Loucy (cell line): Measurements from ENCODE around the gene MMP24OS.

Experiments used
- H2AFZ ChIP-seq: fragments of 200-600 bp; sonication (generic); 2 replicates; pipeline ENCODE4 v1.6.0; 2016; ENCODE audit warnings: antibody characterized with exemption, mild to moderate bottlenecking, low read length, moderate library complexity
- H3F3A ChIP-seq: fragments of 200-600 bp; 2 replicates; pipeline ENCODE4 v1.6.0; 2016; ENCODE audit warnings: antibody characterized with exemption, low read depth, mild to moderate bottlenecking
- H3K27me3 ChIP-seq: fragments of 200-600 bp; sonication (generic); 2 replicates; pipeline ENCODE4 v1.6.1; 2014; ENCODE audit warnings: low read length, mild to moderate bottlenecking; ENCODE audit not compliant: insufficient read depth, poor library complexity, severe bottlenecking
- H3K36me3 ChIP-seq: fragments of 200-600 bp; sonication (generic); 2 replicates; pipeline ENCODE4 v1.6.1; 2016; ENCODE audit warnings: low read length; ENCODE audit not compliant: insufficient read depth
- H3K4me1 ChIP-seq: fragments of 200-600 bp; sonication (generic); 2 replicates; pipeline ENCODE4 v1.5.1; 2014; ENCODE audit warnings: low read length, mild to moderate bottlenecking; ENCODE audit not compliant: insufficient read depth, poor library complexity, severe bottlenecking
- H3K4me2 ChIP-seq: fragments of 200-600 bp; sonication (generic); 2 replicates; pipeline ENCODE4 v1.6.0; 2014; ENCODE audit warnings: antibody characterized with exemption, low read length, low read depth, mild to moderate bottlenecking; ENCODE audit not compliant: poor library complexity, severe bottlenecking
- H3K4me3 ChIP-seq: fragments of 200-600 bp; sonication (generic); 2 replicates; pipeline ENCODE4 v1.5.1; 2014; ENCODE audit warnings: low read length, mild to moderate bottlenecking, mixed read lengths; ENCODE audit not compliant: poor library complexity, severe bottlenecking
- H3K79me2 ChIP-seq: fragments of 200-600 bp; sonication (generic); 2 replicates; pipeline ENCODE4 v1.6.1; 2014; ENCODE audit warnings: low read length; ENCODE audit not compliant: insufficient read depth
- H3K9ac ChIP-seq: fragments of 200-600 bp; sonication (generic); 2 replicates; pipeline ENCODE4 v1.6.0; 2014; ENCODE audit warnings: mild to moderate bottlenecking, low read depth, low read length, moderate library complexity; ENCODE audit not compliant: poor library complexity, severe bottlenecking
- H3K9me2 ChIP-seq: fragments of 200-600 bp; sonication (generic); replicated peaks from 2 replicates; pipeline ENCODE4 v1.6.1; 2016; ENCODE audit warnings: low read depth, low read length, mixed read lengths
- H3K9me3 ChIP-seq: fragments of 200-600 bp; sonication (generic); 2 replicates; pipeline ENCODE4 v1.6.1; 2014; ENCODE audit warnings: mild to moderate bottlenecking, antibody characterized with exemption, low read length, low read depth; ENCODE audit not compliant: insufficient read depth
- H4K20me1 ChIP-seq: fragments of 200-600 bp; sonication (generic); 2 replicates; pipeline ENCODE4 v1.6.0; 2014; ENCODE audit warnings: antibody characterized with exemption, low read length, mild to moderate bottlenecking; ENCODE audit not compliant: insufficient read depth, poor library complexity, severe bottlenecking
- EZH2phosphoT487 ChIP-seq: fragments of 200-600 bp; IDR thresholded peaks from 2 replicates; pipeline ENCODE4 v1.6.1; 2018; ENCODE audit warnings: antibody characterized with exemption, mild to moderate bottlenecking, moderate library complexity, borderline replicate concordance
- TF ChIP-seq, protein P1 (sequence below): fragments of 200-600 bp; sonication (generic); conservative IDR thresholded peaks from 2 replicates; pipeline ENCODE4 v1.5.1; 2014; ENCODE audit warnings: mild to moderate bottlenecking, antibody characterized with exemption, low read length

MMP24OS gene

DNA sequence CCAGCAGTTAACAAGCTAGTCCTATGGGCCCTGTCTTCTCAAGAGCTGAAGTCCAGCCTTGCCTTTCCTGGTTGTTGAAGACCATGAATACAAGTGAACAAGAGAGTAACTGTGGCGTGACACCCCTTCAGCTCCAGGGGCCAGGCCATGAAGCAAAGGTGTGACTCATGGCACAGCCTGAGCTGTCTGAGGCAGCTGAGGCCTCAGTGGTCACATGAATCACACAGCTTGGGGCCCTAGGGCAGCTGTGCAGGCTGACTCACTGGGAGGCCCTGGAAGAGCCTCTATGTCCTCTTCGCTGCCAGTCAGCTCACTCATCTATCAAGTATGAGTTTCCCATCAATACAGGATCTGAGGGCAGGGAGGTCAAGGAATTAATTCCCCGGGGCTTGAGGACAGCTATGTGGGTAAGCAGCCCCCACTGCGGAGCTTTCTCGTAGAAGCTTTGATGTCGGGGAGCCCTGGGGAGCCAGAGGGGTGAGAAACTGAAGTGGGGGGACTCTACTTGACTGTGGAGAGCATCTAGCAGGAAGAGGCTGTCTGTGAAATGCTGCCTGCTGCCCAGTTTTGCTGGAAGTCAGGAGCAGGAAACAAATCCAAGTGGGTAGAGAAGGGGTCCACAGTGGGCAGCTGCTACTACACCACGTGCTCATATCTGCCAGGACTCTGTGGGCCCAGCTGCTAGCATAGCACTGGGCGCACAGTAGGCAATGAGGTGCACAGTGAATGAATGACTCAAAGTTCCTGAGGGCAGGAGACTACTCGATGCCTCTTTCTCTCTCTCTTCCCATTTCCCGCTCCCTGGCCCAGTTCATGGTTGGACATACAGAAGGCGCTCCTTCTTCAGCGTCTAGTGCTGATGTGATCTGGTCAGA lies 28.0 kb upstream of the MMP24OS start:
- Histone ChIP-seq H2AFZ (no peak overlapping the region), H3K9ac (no peak overlapping the region), H3K4me1 (no peaks in the 10 kb centered on the region), H4K20me1 (no peaks in the 10 kb centered on the region), H3K4me2 (no peak overlapping the region), H3K9me2 (no peaks in the 10 kb centered on the region), H3F3A (no peaks in the 10 kb centered on the region), H3K4me3 (no peak overlapping the region), H3K36me3 (peaks cover 7% of the 10 kb centered on the region; the same call in 1 of the 2 replicates), H3K79me2 (no peaks in the 10 kb centered on the region), H3K27me3 (no peaks in the 10 kb centered on the region), H3K9me3 (no peaks in the 10 kb centered on the region)
- no peak for TF ChIP-seq EZH2phosphoT487
- TF ChIP-seq, protein P1, sequence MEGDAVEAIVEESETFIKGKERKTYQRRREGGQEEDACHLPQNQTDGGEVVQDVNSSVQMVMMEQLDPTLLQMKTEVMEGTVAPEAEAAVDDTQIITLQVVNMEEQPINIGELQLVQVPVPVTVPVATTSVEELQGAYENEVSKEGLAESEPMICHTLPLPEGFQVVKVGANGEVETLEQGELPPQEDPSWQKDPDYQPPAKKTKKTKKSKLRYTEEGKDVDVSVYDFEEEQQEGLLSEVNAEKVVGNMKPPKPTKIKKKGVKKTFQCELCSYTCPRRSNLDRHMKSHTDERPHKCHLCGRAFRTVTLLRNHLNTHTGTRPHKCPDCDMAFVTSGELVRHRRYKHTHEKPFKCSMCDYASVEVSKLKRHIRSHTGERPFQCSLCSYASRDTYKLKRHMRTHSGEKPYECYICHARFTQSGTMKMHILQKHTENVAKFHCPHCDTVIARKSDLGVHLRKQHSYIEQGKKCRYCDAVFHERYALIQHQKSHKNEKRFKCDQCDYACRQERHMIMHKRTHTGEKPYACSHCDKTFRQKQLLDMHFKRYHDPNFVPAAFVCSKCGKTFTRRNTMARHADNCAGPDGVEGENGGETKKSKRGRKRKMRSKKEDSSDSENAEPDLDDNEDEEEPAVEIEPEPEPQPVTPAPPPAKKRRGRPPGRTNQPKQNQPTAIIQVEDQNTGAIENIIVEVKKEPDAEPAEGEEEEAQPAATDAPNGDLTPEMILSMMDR = no peak

DNA sequence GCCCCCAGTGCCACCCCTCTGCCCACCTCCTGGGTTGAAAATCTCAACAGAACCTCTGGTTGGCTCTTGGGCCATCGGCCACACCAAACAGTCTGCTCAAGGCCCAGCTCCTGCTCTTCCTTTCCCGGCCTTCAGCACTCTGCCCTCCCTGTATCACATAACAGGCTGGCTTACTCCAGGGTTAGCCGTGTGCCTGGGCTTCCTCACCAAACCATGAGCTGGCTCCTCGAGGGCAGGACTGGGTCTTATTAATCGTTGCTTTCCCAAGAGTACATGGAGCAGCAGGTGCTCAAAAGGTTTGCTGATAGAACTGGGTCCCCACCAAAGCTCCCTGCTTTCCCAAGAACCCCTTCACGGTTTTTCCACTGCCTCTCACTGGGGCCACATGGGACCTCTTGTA lies 27.0 kb upstream of the MMP24OS start:
- H3K27me3 ChIP-seq = no peaks in the 10 kb centered on the region
- no peaks in the 10 kb centered on the region for H3K9me2 ChIP-seq
- no peaks in the 10 kb centered on the region for H4K20me1 ChIP-seq
- H3K4me3 ChIP-seq = no peak overlapping the region
- H3K4me1 ChIP-seq = no peaks in the 10 kb centered on the region
- no peak overlapping the region for H3K4me2 ChIP-seq
- H3K79me2 ChIP-seq = no peaks in the 10 kb centered on the region
- no peaks in the 10 kb centered on the region for H3F3A ChIP-seq
- no peaks in the 10 kb centered on the region for H3K9me3 ChIP-seq
- peaks cover 7% of the 10 kb centered on the region; the same call in 1 of the 2 replicates for H3K36me3 ChIP-seq
- no peak overlapping the region for H3K9ac ChIP-seq
- no peak for TF ChIP-seq EZH2phosphoT487
- TF ChIP-seq, protein P1 = no peak
- H2AFZ ChIP-seq = no peak overlapping the region

DNA sequence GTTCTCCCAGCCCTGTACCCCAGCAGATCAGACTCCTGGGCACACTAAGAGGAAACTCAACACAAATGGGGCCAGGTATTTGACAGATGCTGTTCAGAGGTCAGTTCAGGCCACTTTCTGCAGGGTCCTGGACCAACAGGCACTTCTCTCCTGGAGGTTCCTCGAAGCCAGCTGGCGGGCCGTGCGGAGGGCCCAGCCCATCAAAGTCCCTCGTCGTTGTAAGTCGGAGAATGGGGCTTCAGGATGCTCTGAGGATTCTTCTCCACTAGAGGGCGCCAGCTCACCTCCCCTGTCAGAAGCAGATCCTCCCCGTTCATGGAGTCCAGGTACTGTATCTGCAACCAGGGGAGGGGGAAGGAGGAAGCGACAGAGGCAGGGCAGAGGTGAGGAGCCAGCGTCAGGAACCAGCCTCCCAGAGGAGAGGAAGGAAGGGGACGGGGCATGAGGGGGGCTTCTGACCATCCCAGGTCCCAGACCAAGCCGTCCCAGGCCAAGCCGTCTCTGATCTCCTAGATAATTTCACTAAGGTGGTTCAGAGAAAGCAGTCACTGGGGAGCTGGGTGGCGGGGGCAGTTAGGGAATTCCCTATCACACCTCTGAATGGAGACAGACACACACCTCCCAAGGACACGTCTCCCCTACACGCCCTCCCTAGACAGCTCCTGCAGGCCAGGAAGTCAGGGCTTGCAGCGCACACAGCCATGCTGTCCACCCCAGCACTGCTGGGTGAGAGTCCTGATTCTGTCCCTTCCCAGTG lies 26.0 kb upstream of the MMP24OS start:
- Histone ChIP-seq H4K20me1 (no peaks in the 10 kb centered on the region), H3K4me3 (no peak overlapping the region), H3K79me2 (no peaks in the 10 kb centered on the region), H2AFZ (no peak overlapping the region; the same call in 1 of the 2 replicates), H3K27me3 (no peaks in the 10 kb centered on the region), H3K9ac (no peak overlapping the region), H3K36me3 (peaks cover 7% of the 10 kb centered on the region; the same call in 1 of the 2 replicates), H3K4me2 (no peak overlapping the region), H3K9me3 (no peaks in the 10 kb centered on the region), H3F3A (no peaks in the 10 kb centered on the region), H3K4me1 (no peaks in the 10 kb centered on the region), H3K9me2 (no peaks in the 10 kb centered on the region)
- TF ChIP-seq, protein P1 = peak; percentile 94
- no peak for TF ChIP-seq EZH2phosphoT487
